ENCODE results near the gene CEP164. TPM values are rescaled to one million over a fixed set of nuclear protein-coding genes. Genes with fewer than 3 reads are reported as not detected.
A peak's percentile ranks its signal among the peaks of the same experiment; 100 is the strongest.

Gene CEP164
- total and polyA plus RNA-seq, 7 donors = 2.0 to 12.4 (median 5.7) TPM

DNA sequence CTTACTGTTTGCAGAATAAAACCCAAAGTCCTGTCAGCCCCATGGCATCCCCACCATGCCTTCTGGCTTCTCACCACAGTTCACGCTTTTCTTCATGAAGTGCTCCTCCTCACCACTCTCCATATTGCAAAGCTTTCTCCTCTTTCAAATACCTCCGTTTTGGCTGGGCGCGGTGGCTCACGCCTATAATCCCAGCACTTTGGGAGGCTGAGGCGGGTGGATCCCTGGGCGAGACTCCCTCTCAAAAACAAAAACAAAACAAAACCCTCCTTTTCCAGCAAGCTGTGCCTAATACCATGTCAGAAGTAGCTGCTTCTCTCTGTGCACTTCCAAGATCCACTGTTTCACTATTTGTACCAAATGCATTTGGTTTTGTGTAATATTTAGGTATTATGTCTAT, 18.3 kb upstream of the CEP164 start:
- no peak for DNase-seq
- Histone ChIP-seq H3K27me3 (ENCODE audit: insufficient read depth in 3 of 3, low read length in 2 of 3) (no peaks in the 10 kb centered on the region), H3K4me3 (no peak overlapping the region), H3K27ac (no peak overlapping the region), H3K36me3 (ENCODE audit: insufficient read depth in 1 of 2, low read depth in 1 of 2) (peaks cover 2 to 7% of the 10 kb centered on the region in 2 donors), H3K9me3 (no peaks in the 10 kb centered on the region), H3K4me1 (peaks cover 3% of the 10 kb centered on the region)
- intact Hi-C loops (cut with DNase I) = no loop called here
- no peak for ATAC-seq
- WGBS, 3 donors = 88 to 92% (median 91%) methylated on average over 7 of the region's 7 CpGs
- TF ChIP-seq, protein P1, sequence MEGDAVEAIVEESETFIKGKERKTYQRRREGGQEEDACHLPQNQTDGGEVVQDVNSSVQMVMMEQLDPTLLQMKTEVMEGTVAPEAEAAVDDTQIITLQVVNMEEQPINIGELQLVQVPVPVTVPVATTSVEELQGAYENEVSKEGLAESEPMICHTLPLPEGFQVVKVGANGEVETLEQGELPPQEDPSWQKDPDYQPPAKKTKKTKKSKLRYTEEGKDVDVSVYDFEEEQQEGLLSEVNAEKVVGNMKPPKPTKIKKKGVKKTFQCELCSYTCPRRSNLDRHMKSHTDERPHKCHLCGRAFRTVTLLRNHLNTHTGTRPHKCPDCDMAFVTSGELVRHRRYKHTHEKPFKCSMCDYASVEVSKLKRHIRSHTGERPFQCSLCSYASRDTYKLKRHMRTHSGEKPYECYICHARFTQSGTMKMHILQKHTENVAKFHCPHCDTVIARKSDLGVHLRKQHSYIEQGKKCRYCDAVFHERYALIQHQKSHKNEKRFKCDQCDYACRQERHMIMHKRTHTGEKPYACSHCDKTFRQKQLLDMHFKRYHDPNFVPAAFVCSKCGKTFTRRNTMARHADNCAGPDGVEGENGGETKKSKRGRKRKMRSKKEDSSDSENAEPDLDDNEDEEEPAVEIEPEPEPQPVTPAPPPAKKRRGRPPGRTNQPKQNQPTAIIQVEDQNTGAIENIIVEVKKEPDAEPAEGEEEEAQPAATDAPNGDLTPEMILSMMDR (IDR thresholded peaks at IDR 0.05) = no peak

DNA sequence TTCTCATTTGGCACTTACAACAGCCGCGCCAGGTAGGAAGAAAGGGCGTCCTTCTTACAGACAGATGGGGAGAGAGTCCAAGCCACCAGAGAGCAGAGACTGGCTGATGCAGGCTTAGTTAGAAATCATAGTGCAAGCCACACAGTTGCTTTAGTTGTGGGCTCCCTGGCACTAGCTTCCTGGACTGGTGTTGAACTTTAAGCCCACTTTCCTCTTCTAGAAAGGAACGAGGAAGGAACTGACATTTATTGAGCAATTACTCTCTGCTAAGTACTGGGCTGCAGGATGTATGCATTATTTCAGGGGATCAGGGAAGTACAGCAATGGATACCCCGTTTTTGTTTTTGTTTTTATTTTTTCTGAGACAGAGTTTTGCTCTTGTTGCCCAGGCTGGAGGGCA, 14.6 kb upstream of the CEP164 start:
- peaks cover 20% of the 10 kb centered on the region for H3K4me1 ChIP-seq
- peaks cover 0 to 2% of the 10 kb centered on the region in 2 donors for H3K36me3 ChIP-seq (ENCODE audit: insufficient read depth in 1 of 2, low read depth in 1 of 2)
- no peaks in the 10 kb centered on the region for H3K9me3 ChIP-seq
- TF ChIP-seq, protein P1 (IDR thresholded peaks at IDR 0.05) = no peak
- no peaks in the 10 kb centered on the region for H3K27me3 ChIP-seq (ENCODE audit: insufficient read depth in 3 of 3, low read length in 2 of 3)
- no peak overlapping the region for H3K27ac ChIP-seq
- DNase-seq (no peak), ATAC-seq (no peak)
- no peak overlapping the region for H3K4me3 ChIP-seq
- intact Hi-C loops (cut with DNase I) = no loop called here
- 82 to 86% (median 84%) methylated on average over 5 of the region's 5 CpGs for WGBS, 3 donors

DNA sequence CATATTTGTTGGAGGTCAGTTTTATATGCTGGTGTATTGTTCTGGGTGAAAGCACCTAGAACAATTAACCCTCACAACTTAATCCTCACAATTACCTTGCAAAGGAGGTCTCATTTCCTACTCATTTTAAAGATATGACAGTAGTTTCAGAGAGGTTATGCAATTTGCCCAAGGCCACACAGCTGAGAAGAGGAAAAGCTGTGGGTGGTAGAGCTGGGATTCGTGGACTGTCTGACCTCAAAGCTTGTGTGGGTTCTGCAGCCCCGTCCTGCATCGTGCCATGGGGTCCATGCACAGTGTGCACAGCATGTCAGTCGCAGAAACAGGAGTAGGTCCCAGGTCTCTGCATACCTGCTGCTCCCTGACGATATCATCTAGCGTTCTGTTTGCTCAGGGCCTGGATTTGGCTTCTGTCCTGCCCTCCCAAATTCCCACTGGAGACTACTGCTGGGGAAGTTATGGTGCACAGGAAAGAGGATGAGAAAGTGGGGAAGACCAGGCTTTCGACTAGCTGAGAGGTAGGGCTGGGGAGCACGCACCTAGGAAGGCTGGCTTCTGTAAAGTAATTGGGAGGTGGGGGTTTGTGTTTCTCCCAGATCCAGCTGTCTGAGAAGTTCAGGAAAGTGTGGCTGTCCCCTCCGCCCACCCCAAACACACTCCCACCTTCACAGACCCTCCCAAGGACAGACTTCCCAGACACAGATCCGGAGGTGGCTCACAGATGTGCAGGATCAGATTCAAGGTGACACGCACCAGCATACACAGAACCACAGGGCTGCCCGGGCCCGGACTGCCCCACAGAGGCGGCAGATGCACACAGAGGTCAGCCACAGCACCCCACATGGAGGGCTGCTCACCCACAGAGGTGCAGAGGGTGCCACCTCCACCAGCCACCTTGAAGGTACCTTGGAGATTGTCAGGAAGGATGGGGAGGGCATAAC, 13.6 kb upstream of the CEP164 start:
- DNase-seq (no peak), ATAC-seq (no peak)
- H3K27me3 ChIP-seq (ENCODE audit: insufficient read depth in 3 of 3, low read length in 2 of 3) = no peaks in the 10 kb centered on the region
- peak overlapping the region; percentile 95 for H3K4me3 ChIP-seq
- intact Hi-C loops (cut with DNase I) = no loop called here
- H3K36me3 ChIP-seq (ENCODE audit: insufficient read depth in 1 of 2, low read depth in 1 of 2) = peaks cover 0 to 2% of the 10 kb centered on the region in 2 donors
- no peaks in the 10 kb centered on the region for H3K9me3 ChIP-seq
- WGBS, 3 donors = 76 to 82% (median 78%) methylated on average over 14 of the region's 14 CpGs
- peaks cover 20% of the 10 kb centered on the region for H3K4me1 ChIP-seq
- no peak overlapping the region for H3K27ac ChIP-seq
- TF ChIP-seq, protein P1 (IDR thresholded peaks at IDR 0.05) = no peak

DNA sequence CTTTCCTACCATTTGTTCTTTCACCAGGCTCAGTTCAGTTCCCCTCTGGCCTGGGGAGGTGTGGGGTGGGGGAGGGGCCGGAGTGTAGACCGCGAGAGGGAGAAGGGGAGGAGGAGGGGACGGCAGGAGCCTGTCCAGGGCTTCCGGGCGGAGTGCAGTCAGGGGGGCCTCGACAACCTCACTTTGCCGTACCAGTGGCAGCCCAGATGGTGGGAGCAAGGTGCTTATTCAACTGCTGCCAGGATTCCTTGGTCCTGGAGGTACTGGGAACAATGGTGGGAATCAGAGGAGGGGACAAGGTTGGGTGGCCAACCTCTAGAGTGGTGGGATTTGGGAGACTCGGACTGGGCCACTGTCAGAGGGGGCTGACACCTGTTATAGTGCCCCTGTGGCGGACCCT, 12.8 kb upstream of the CEP164 start:
- no peaks in the 10 kb centered on the region for H3K27me3 ChIP-seq (ENCODE audit: insufficient read depth in 3 of 3, low read length in 2 of 3)
- DNase-seq (no peak), ATAC-seq (no peak)
- WGBS, 3 donors = 25% methylated on average over 9 to 10 of the region's 10 CpGs
- H3K36me3 ChIP-seq (ENCODE audit: insufficient read depth in 1 of 2, low read depth in 1 of 2) = peaks cover 0 to 2% of the 10 kb centered on the region in 2 donors
- H3K4me1 ChIP-seq = peaks cover 20% of the 10 kb centered on the region
- peak overlapping the region; percentile 95 for H3K4me3 ChIP-seq
- intact Hi-C loops (cut with DNase I) = no loop called here
- no peaks in the 10 kb centered on the region for H3K9me3 ChIP-seq
- TF ChIP-seq, protein P1 (IDR thresholded peaks at IDR 0.05) = no peak
- H3K27ac ChIP-seq = no peak overlapping the region
